NOMO-1 treated with dmso at 0.1 percent for 144 hours (cell line): Measurements from ENCODE around the gene CDH23.

ENCODE experiments used
- DNase-seq: peaks from one replicate; lab custom pipeline; 2025; ENCODE audit not compliant: unreplicated experiment; lab: John Stamatoyannopoulos, UW

The CDH23 gene

DNA sequence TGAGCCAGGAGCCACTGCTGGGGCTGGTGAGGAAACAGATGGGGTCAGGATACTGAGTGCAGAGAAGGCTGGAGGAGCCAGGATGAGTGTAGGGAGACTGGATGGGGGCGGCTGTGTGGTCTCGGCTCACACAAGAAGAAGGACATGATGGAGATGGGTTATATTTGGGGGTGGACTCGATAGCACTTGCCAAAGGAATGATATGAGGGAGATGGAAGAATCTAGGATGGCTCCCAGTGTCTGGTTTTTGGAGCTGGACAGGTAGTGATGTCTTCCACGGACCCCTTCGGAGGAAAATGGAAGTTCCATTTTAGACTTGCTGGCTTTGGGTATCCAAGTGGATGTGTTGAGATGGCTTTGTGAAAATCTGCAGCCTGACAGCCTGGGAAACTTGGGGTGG, 83.9 kb downstream of the CDH23 start:
- DNase-seq = no peak

DNA sequence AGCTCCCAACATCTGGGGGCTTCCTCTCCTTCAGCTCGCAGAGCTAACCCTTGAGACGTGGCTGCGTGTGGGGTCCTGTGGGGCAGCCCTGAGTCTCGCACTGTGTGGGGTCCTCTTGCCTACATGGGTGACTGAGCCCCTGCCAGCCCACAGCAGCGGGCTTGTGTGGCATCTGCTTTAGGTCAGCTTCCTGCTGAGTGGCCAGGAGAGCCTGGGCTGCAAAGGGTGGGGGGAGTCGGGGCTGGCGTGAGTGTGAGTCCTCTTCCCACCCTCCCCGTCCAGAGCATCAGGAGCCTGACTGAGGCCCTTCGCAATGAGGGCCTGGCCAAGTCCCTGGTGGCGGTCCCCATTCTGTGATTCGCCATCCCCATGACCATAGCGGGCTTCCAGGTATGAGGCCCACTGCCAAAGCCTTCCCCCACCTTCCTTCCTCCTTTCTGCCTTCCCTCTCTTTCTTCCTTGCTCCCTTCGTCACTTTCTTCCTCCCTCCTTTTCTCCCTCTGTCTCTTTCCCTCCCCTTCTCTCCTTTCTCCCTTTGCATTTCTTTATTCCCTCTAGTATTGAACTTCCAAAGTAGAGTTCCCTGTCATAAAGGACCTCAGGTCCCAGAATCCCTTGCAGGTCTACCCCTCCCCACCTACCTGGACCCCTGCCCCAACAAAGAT, 85.2 kb downstream of the CDH23 start:
- DNase-seq = no peak

DNA sequence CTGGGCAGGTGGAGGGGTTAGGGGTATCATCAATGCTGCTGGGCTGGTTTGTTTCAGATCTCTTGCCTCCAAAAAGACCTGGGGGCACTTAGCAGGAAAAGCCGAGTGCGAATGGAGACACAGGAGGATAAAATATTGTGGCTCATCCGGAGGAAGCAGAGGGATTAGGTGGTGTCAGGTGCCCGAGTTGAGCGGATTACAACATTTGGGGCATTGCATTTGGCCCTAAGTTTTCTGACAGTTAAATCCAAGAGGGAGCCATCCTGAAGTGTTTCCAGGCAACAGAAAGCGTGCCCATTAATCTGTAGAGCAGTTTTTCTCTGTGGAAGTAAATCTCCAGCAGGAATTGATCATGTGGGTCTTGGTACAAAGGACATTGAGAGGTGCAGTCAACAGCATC, 85.9 kb downstream of the CDH23 start:
- DNase-seq = no peak

DNA sequence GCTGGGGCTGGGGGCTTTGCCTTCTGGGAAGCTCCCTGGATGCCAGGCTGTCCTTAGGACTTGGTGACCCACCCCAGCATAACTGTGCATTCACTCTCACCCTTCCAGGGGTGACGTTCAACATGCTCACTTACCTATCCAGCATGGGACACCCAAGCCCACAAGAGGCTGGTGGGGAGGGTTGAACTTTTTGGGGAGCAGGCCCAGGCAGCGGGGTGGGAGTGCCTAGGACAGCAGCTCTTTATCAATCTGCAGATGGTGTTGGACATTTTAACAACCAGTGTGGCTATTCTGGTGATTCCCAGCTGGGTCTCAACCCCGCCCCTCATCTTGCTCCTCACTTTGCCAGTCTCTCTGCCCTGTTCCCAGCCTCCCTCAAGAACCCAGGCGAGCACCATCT, 86.4 kb downstream of the CDH23 start:
- no peak for DNase-seq

DNA sequence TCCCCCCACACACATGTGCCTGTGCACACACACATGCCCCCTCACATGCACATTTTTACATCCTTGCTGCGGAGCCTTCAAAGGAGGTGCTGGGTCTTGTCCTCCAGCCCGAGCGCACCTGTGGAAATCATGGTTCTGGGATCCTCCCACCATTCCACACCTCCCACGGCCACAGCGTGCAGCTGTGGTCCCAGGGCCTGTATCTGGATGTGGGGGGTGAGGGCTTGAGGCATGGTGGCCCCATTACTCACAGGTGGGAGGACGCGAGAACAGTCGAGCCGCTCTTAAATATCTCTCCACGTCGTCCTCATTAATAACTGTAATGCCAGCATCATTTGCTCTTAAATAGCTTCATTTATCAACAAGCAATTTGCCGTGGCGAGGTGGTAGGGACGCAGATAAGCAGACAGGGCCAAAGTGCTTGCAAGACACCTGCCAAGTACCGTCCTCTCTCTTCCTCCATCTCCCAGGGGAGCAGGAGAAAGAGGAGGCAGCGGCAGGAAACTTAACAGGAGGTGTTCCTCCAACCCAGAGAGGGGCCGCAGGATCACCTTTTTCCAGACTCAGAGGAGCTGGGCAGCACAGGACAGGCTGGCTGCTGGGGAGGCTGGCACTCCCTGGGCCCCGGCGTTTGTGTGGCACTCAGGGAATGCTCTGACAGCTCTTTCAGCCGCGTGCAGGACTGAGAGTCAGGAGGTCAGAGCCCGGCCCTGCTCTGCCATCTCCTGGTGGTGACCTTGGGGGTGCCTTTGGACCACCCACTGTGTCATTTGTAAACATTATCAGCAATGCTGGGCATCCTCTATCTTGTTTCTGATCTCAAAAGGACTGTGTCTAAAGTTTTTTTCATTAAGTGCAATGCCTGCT, 87.4 kb downstream of the CDH23 start:
- no peak for DNase-seq

DNA sequence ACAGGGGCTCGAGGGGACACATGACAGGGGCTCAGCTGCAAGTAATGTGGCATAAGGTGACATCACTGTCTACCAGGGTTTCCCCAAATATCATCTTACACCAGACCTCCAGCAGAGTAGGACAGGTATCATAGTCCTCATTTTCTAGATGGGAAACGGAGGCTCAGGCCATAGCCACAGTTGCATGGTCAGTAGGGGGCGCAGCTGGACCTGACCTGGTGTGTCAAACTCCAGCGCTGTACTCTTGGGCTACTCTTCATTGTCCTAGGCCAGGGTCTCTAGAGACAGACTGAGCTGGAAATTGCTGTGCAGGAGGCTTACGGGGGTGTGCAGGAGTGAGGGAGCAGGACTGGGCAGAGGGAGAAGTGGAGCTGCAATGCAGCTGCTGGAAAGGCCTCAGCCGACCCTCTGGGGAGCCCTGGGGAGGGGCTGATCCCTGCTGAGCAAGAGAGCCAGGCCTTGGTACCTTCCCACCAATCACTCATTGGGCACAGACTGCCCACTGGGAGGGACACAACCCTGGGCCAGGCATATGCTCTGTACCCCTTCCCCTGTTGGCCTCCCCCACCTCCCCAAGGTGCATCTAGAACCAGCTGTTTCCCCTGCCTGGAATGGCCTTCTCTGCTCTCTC, 89.9 kb downstream of the CDH23 start:
- peak; percentile 6 for DNase-seq

DNA sequence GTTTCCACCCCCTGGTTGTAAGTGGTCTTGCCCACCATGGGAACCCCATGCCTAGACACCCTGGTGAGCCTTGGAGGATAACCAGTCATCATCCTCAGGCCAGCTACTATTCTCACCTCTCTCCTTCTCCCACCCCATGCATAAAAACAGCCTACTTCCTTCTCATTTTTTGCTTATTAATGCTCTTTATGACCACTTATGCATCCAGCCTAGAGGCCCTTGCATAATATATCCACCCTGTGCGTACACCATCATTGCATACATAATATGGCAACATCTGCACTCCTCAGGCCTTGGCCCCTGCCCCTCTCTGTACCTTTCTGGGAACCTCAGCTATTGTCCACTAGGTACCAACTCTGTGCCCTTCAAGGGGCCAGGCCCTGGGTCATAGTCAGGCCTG, 91.0 kb downstream of the CDH23 start:
- DNase-seq = peak; percentile 27

DNA sequence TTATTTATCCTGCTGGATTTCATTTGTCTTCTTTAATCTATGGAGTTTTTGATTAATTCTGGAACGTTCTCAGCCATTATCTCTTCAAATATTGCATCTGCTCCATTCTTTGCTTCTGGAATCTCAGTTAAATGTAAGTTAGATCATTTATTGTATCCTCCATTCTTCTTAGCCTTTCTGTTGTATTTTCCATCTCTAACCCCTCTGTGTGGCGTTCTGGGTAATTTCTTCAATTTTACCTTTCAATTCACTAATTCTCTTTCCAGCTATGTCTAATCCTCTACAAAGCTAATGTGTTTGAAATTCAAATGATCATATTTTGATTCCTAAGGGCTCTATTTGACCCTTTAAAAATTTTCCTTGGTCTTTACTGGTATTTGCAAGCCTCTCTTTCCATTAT, 92.4 kb downstream of the CDH23 start:
- no peak for DNase-seq

DNA sequence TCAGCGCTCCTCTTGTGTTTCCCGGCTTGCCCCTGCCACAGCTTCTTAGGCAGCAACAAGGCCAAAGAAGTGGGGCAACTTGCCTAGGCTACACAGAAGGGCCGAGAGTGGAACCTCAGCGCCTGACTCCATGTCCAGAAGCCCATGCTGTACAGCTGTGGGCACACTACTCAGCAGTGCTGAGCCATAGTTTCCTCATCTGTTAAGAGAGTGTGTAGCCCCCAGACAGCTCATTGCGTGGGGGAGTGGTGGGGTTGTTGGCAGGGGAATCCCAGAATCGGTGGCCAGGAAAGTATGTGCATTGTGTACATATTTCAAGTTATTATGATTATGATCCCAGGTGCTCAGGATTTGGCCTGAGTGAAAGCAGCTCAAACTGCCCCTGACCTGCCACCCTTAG, 96.2 kb downstream of the CDH23 start:
- no peak for DNase-seq

DNA sequence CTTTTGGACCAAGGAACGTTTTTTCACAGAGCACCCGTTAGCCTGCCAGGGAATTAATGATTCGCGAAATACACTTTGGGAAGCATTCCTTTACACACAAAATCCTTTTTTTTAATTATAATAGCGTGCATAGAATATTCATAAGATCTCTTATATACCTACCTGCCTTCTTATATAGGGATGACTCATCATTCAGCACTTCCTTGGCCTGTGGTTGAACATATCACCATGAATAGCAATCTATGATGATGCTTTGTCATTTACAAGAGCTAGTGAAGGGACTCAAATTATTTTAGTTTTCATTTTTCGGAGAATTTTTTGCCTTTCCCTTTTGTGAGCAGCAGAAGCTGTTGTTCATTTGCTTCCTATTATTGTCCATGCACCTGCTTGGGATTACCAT, 97.0 kb downstream of the CDH23 start:
- no peak for DNase-seq

DNA sequence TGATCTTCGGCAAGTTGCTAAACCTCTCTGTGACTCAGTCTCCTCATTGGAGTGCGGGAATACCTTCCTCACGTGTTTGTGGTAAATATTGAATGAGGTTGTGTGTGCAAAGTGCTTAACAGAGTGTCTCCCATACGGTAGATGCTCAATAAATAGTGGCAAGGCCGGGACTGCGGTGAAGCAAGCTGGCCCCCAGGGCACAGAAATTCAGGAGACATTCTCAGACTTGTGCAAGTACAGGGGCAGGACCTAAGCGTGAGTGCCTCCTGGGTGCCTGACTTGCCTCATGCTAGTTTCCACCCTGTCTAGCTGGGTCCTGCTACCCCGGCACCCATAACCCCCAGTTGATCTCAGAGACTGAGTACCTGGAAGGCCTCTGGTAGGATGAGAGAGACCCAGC, 97.8 kb downstream of the CDH23 start:
- DNase-seq = no peak

DNA sequence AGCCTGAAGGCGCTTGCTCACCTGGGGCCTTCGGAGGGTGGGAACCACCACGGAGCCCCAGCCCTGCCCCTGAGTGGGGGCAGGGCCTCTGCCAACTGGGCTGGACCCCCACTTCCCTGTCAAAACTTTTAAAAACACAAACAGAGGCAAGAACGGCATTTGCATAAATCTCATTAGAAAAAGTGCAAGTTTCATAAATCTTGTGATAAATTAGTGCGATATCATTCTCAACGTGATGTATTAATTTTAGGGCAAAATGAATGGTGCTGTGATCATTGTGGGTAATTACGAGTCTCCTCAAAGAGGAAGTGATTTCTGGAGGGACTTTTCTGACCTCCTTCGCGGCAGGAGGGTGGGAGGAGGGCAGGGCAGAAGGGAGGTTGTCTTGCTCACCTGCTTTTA, 98.3 kb downstream of the CDH23 start:
- DNase-seq = no peak

DNA sequence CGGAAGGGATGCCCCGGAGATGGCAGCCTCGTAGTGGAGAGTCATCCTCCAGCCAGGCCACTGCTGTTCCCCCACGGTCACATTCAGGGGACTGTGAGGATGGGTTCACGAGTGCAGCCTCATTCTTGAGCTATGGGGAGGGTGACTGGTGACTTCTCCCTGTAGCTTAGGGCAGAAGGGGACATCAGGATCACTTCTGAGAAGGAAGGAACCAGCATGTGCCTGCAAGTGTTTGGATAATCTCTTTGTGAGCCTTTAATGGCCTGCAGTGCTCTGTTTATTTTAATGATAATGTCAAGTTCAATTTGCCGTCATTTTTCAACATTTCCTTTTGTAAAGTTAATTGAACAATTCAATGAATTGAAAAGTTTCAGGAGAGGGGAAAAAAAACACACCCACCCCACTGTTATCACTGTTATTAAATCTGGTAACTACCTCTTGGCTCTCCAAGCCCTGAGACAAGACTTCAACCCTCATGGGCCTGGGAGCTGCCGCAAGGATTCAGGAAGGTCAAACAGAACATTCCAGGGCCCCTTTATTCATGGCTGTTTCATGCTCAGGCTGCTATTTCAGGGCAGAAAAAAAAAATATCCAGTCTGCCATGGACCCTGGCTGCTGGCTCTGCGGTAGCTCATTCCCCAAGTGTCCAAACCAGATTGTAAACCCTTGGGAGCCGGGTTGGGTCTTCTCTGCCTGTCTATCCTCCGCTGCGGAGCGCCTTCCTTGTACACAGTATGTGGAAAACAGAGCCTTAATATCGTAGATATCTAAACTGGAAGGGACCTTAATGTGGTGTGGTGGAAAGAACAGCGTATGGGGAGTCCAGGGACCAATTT, 100.4 kb downstream of the CDH23 start:
- no peak for DNase-seq

DNA sequence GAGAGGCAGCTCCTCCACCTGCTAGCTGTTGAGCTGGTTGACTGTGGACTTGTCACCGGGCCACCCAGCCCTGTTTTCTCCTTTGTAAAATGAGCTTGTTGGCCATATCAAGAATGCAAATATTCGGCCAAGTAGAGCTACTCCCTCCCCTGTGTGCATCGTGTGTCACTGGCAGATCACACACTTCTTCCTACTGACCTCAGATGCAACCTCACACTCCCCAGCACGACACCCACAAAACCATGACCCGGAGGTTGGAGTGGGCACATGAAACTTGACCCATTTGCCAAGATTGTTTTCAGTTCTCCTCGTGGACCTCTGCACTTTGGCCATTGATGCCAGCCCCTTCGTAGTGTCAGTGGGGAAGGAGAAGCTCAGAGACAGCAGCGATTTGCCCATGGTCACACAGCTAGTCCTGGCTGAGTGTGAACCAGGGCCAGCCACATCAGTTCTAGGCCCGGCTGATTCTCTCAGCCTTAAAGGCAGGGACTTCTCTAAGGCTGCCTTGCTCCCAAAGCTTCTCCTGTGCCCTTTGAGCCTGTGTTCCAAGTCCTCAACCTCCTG, 101.1 kb downstream of the CDH23 start:
- no peak for DNase-seq

DNA sequence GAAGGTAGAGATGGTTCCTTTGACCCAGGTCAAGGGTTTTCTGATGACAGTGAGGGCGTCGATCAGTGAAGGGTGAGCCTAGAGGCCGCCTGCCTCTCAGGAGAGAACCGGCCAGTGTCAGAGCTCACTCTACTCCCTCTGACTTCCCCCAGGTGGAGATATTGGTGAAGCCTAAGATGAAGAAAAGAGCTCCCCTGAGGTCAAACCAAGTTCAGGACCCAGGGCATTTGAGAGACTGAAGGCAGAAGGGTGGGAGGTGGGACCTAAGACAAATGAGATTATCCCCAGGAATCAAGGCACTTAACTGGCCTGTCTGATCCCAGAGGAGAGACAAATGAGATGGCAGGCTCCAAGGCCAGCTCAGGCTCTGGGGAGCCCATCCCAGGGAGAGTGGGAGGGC, 104.7 kb downstream of the CDH23 start:
- no peak for DNase-seq

DNA sequence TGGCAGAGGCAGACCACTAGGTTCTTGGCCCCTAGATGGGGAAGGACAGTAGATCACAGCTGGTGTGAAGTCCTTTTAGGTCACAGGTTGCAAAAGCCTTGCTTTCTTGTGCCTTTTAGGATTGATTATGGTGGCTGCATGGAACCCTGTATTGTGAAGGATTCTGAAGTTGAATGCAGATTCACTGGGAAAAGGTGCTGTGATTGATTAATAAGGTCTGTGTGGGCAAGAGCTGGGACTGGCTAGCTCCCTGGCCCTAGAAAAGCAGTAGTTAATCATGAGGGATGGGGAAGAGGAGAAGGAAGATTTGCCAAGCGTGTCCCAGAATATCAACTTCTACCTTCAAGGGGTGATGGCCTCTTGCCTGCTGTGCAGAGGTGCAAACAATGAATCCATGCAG, 105.5 kb downstream of the CDH23 start:
- no peak for DNase-seq

DNA sequence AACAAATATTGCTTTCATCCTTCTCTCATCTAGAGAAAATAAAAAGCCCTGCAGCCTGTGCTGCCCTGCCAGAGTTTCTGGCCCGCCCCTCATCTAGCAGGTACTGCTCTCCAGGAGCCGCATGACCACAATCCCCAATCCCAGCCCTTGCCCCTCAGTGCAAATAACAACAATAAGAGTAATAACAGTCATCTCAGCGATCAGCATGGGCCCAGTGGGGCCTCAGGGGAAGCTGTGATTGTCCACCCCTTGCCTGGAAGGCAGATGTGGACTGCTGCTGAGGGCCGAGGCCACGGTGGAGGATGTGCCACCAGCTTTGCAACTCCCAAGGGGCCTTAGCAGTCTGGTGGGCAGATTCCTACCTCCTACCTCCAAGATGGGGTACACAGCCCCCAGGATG, 106.1 kb downstream of the CDH23 start:
- no peak for DNase-seq

DNA sequence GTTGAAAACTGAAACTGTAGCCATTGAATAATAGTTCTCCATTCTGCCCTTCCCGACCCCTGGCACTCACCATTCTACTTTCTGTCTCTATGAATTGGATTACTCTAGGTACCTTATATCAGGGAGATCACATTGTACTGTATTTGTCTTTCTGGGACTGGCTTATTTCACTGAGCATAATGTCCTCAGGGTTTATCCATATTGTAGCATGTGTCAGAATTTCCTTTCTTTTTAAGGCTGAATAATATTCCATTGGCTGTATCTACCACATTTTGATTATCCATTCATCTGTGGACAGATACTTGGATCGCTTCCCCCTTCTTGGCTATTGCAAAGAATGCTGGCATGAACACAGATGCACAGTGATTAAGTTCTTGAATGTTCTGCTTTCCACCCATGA, 107.4 kb downstream of the CDH23 start:
- no peak for DNase-seq

DNA sequence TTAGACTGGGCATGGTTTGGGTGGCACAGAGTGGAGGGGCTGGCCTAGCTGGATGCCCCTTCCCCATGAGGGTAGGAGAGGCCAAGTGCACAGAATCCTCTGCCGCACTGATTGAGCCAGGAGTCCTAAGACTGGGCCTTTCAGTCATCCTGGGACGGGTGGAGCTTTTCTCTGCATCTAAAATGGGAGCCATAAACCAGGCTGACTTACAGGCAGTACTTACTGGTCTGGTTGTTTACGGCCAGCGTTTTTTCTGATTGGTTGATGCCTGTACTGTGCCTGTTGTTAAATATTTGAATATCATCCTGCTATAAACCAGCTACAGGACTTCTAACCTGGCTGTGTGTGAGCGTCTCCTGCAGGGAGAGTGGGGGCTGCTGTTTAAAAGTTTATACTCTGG, 107.8 kb downstream of the CDH23 start:
- no peak for DNase-seq

DNA sequence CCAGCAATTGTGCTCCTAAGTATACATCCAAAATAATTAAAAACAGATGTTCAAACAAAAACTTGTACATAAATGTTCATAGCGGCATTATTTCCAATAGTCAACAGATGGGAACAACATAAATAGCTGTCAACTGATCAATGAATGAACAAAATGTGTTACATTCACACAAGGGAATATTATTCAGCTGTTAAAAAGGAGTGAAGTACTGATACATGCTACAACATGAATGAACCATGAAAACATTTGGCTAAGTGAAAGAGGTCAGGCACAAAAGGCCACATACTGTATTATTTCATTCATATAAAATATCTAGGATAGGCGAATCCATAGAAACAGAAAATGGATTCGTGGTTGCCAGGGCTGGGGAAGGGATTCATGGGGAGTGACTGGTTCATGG, 109.1 kb downstream of the CDH23 start:
- DNase-seq = no peak

DNA sequence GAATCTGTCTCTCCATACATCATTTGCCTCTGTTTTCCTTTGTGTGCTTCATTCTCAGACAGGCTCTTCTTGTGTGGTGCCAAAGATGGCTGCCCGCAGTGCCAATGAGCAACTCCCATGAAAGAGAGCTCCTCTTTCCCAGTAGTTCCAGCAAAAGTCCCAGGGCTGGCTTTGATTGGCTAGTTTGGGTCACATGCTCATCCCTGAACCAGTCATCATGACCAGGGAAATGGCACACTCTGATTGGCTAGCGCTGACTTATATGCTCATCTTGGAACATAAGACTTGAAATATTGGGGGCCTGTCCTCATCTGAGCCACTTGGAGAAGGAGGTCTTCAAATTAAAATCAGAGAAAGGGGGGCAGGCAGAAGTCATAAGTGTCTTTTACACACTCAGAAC, 112.7 kb downstream of the CDH23 start:
- no peak for DNase-seq
